Stimulated activated CD4-positive, alpha-beta T cell treated with anti-CD3 and anti-CD28 coated beads, Interleukin-15, amount 100 ng/mL, for 1 hour (primary cell): ENCODE measurements around the gene FCSK.
A peak's percentile ranks its signal among the peaks of the same experiment; 100 is the strongest.
"Not testable (repeated sequence)": the region's sequence is repeated elsewhere in the genome, so short reads cannot be mapped to it uniquely, and the experiment has no call there.

Source experiments
- DNase-seq, 2 donors: peaks; one replicate each; pipeline ENCODE4 v3.0.0-alpha.2; 2020; ENCODE audit warnings: low read depth in 1 of 2, low spot score in 1 of 2

Gene FCSK

DNA sequence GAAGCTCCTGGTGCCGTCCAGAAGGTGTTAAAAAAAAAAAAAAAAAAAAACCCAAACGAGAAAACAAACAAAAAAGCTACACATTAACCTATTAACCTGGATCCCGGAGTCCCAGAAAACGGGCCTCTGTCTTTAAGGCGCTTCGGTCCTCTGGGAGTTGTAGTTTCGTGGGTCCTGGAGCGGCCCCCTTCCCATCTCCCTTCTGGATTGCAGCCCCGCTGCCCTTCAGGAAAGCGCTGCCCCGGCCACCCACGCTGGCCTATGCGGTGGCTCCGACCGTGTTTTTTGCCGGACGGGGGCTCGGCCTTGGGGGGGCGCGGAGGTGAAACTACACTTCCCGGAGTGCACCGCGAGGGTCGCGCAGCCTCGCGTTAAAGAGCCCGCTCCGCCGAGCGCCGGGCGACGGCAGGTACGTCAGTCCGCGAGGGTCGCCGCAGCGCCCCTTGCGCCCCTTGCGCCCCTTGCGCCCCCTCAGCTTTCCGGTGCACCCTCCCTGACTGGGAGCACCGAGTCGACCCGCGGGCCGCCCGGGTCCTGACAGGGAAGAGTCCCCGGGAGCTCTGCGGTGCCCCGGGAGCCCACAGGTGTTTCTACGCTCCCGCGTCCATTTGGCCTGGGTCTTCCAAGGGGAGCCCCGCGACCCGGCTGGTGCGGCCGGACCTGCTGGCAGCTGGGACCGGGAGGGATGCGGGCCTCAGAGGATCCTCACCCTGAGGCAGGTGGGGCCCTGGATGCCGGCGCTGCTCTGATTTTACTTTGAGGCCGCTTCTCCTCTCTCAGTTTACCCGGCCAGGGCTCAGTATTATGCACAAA is at the start of gene FCSK:
TSS of gene FCSK (plus strand) at position 374 of the 813 bp plus-strand sequence. CDS start 8,596 bp downstream, outside the sequence.
- DNase-seq = peak; percentile 51

DNA sequence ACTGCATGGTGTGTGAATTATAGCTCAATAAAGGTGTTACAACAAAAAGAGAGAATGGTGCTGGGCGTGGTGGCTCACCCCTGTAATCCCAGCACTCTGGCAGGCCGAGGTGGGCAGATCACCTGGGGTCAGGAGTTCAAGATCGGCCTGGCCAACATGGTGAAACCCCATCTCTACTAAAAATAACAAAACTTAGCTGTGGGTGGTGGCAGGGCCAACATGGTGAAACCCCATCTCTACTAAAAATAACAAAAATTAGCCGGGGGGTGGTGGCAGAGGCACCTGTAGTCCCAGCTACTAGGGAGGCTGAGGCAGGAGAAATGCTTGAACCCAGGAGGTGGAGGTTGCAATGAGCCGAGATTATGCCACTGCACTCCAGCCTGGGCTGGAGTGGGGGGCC is 48.3 kb upstream of the FCSK start:
- DNase-seq = not testable (repeated sequence)

GRCh38 chr16:70407811-70408274 is 46.6 kb upstream of the FCSK start:
- DNase-seq = no peak

DNA sequence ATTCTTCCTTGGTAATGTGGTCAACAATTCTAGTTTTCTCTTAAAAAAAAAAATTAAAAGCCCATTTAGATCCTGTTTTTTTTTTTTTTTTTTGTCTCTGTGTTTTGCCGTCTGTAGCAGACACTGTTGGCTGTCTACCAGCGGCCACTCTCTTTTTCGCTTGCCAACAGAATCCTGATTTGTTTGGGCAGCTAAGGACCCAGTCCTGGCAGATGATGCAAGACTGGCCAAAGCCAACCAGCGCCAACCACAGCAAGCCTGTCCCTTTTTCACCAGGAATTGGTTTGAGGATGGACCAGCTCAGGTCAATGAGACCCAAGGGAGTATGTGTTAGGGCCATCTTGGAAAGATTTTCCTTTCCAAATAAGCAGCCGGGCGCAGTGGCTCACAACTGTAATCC is 43.7 kb upstream of the FCSK start:
- DNase-seq = no peak

- no peak for DNase-seq
These were observed 42.0 kb upstream of the FCSK start for GRCh38 chr16:70412385-70412784.

DNA sequence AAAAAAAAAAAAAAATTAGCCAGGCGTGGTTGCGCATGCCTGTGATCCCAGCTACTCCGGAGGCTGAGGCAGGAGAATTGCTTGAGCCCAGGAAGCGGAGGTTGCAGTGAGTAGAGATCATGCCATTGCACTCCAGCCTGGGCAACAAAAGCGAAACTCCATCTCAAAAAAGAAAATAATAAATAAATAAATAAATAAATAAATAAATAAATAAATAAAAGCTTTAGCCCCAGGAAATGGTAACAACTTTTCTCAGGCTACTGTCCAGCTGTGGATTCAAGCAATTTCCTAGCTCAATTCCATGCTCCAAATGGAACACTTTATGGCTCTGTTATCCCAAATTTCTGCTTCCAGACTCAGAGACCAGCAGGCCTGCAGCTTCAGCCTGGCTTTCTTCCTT is 40.8 kb upstream of the FCSK start:
- not testable (repeated sequence) for DNase-seq

DNA sequence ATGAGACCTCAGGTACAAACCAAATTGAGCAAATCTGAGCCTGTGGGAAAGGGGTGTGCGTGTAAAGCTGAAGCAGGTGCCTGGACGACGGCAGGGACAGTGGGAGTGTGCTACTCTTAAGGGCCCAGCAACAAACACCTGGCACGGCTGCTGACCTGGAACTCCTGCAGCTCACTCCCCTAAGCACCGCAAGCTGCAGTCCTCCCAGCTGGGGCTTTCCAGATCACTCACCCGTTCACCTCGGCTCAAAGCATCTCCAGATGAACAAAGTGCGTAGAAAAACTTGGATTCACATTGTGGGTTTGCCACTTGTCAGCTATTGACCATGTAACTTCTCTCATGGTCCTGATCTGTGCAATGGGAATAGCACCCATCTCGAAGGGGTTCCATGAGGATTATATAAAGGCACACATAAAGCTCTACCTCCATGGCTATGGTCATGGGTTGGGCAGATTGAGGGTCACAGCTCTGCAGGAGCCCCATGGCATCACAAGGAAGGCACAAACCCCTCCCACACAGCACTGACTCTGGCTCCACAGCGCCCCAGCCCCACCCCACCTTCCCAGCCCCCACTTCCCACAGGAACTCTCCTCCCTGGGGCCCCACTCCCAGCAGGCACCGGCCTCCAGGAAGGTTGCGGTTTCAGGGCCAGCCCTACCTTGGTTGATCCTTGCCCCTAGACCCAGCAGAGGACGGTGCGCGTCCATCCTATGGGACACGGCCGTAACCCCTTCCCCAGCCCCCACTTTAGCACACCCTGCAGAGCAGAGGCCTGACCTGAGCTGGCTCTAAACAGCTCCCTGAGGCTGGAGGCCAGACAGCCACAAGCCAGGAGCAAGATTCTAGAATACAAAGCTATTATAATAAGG is 37.4 kb upstream of the FCSK start:
- DNase-seq = no peak

- no peak for DNase-seq
These were observed 36.7 kb upstream of the FCSK start for GRCh38 chr16:70417661-70418060.

GRCh38 chr16:70418274-70418992 is 36.0 kb upstream of the FCSK start:
- DNase-seq = no peak

DNA sequence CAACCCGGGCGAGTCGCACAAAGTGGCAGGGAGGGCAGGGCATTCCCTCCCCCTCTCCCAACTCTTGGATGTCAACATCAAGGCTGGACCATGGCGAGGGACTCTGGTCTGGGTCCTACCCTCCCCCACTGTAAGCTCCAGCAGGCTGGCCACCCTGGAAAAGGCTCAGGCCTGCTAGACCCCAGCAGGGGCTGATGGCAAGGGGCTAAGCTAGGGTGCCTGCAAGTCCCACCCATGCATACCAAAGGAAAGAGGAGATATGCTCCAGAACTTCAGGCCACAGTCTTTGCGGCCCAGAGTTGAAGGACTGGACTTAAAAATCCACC is 35.4 kb upstream of the FCSK start:
- no peak for DNase-seq

DNA sequence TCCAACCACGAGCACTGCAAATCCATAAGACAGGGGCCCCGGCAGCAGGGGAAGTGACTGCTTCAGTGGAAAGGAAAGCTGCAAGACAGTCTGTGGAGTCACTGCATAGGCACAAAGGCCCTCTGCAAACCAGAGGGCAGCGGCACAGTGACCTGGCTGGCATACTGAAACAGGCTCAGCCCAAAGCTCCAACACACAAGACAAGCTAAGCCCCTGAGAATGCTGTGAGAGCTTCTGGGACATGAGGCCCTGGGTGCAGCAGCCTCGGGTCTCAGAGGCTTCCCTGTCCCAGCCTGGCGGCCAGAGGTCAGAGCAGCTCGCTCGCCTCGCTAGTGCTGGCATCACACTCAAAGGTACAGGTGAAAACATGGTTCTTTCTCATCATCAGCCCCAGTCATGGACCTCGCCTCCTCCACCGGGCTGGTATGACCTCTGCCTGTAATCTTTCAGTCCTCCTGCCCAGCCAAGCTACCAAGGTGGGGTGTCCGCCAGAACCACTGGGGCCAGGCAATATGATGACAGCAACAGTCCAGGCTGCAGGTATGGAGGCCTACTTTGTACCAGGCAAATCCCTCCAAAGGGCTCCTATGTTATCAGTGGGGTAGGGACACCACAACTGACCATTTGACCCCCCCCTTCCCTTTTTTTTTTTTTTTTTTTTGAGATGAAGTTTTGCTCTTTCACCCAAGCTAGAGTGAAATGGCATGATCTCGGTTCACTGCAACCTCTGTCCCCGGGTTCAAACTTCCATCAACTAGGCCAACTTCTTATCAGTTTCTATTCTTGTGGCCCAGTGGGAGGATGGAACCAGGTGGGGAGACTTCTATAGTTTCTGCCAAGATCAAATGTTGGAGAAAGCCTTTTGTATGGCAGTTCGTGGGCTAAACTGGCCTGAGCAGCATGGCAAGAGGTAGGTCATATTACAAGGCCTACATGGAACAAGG is 34.7 kb upstream of the FCSK start:
- no peak for DNase-seq

- DNase-seq = no peak
These were observed 33.4 kb upstream of the FCSK start for GRCh38 chr16:70421014-70421413.

- DNase-seq = no peak
These were observed 32.7 kb upstream of the FCSK start for GRCh38 chr16:70421473-70422311.

DNA sequence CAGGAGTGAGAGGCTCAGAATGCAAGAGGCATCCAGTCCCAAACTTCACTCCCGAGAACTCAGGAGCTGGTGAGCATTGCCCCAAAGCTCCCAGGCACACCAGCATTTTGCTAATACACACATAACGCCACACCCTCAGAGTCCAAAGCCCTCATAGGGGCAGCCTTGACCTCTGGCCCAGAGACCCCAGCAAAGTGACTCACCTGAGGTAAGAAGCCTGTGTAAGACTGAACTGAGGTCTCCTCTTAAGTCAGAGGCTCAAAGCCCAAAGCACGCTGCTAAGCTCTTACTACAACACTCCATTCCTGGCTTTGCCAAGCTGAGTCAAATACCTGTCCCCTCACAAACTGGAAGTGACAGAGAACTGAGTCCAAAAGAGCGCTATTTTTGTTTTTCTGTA is 31.9 kb upstream of the FCSK start:
- no peak for DNase-seq

GRCh38 chr16:70427786-70428177 is 26.6 kb upstream of the FCSK start:
- no peak for DNase-seq

GRCh38 chr16:70428178-70428998 is 26.0 kb upstream of the FCSK start:
- DNase-seq = no peak

DNA sequence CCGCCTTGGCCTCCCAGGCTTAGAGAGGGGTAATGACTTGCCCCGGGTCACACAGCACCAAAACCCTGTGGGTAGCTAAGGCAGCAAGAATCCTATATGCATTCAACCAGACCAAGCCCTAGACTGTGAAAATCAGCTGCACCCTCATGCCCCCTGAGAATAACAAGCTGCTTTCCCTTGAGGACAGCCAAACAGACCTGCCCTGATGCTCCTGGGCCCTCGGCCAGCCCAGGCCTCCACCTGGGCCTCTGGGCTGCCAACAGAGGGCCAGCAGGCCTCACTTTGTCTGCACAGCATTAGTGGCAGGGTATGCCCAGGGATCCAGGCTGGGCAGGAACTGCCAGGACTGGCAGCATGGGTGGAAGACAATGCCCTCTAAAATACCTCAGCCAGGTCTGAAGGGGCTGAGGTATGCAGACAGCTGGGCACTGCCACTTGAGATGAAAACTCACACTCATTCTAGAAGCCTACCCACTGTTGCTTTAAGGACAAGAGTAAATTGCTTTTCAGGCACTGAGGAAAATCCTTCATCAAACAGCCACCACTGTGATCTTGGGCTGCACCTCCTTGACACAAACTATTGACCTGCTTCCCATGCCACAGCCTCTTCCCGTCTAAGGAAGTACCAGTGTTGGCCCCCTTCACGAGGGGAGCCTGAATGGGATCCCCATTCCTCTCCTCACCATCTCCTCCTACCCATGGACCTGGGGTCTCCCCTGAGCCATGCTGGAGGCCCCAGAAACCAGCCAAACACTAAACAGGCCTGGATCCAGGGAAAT is 24.3 kb upstream of the FCSK start:
- no peak for DNase-seq
